ENCODE results near the gene MEI1.

The MEI1 gene

GRCh38 chr22:41699264-41700107 is at the start of gene MEI1:
MEI1 (plus strand) TSS chr22:41699503; CDS start chr22:41699539, 36 bp downstream.
- no peak for TF ChIP-seq CTCF (IDR thresholded peaks at IDR 0.05)
- no peak for TF ChIP-seq ZFX (IDR thresholded peaks at IDR 0.05; ENCODE audit: borderline replicate concordance)
- H3K27ac ChIP-seq, result no peak within 1 kb of the TSS

GRCh38 chr22:41650229-41650628 is 49.1 kb upstream of the MEI1 start:
- no peak for TF ChIP-seq ZFX (IDR thresholded peaks at IDR 0.05; ENCODE audit: borderline replicate concordance)
- TF ChIP-seq CTCF (IDR thresholded peaks at IDR 0.05), result no peak
- H3K27ac ChIP-seq, result no peak overlapping the region

GRCh38 chr22:41650821-41651220 is 48.5 kb upstream of the MEI1 start:
- H3K27ac ChIP-seq, result no peak overlapping the region
- no peak for TF ChIP-seq CTCF (IDR thresholded peaks at IDR 0.05)
- TF ChIP-seq ZFX (IDR thresholded peaks at IDR 0.05; ENCODE audit: borderline replicate concordance), result no peak

- H3K27ac ChIP-seq, result no peak overlapping the region
- no peak for TF ChIP-seq ZFX (IDR thresholded peaks at IDR 0.05; ENCODE audit: borderline replicate concordance)
- no peak for TF ChIP-seq CTCF (IDR thresholded peaks at IDR 0.05)
Observed at GRCh38 chr22:41654322-41654721, 45.0 kb upstream of the MEI1 start.

GRCh38 chr22:41656556-41656955 is 42.7 kb upstream of the MEI1 start:
- no peak overlapping the region for H3K27ac ChIP-seq
- TF ChIP-seq ZFX (IDR thresholded peaks at IDR 0.05; ENCODE audit: borderline replicate concordance), result no peak
- TF ChIP-seq CTCF (IDR thresholded peaks at IDR 0.05), result no peak

GRCh38 chr22:41657709-41658108 is 41.6 kb upstream of the MEI1 start:
- no peak overlapping the region for H3K27ac ChIP-seq
- TF ChIP-seq ZFX (IDR thresholded peaks at IDR 0.05; ENCODE audit: borderline replicate concordance), result no peak
- TF ChIP-seq CTCF (IDR thresholded peaks at IDR 0.05), result no peak

GRCh38 chr22:41658869-41659268 is 40.4 kb upstream of the MEI1 start:
- no peak for TF ChIP-seq ZFX (IDR thresholded peaks at IDR 0.05; ENCODE audit: borderline replicate concordance)
- no peak for TF ChIP-seq CTCF (IDR thresholded peaks at IDR 0.05)
- no peak overlapping the region for H3K27ac ChIP-seq

Data from 22Rv1 (cell line).